Keratinocyte (primary cell): Measurements from ENCODE around the gene SERPINB10. TPM values are rescaled to one million over a fixed set of nuclear protein-coding genes. Genes with fewer than 3 reads are reported as not detected.
"Not testable (repeated sequence)": the region's sequence is repeated elsewhere in the genome, so short reads cannot be mapped to it uniquely, and the experiment has no call there.

ENCODE experiments used
- DNase-seq: peaks from one replicate; pipeline ENCODE4 v3.0.0-alpha.2; 2011; ENCODE audit warnings: low read depth, missing footprints, low spot score
- FAIRE-seq: peaks from 2 replicates; lab custom pipeline; 2011; peaks lifted over from hg19 to GRCh38; lab: Jason Lieb, UNC
- H2AFZ ChIP-seq: 2 replicates; pipeline ENCODE4 v1.6.0; 2012; ENCODE audit warnings: low read length, control low read depth, inconsistent platforms; ENCODE audit not compliant: control insufficient read depth
- H3K27ac ChIP-seq: 2 replicates; pipeline ENCODE4 v1.5.1; 2011; ENCODE audit warnings: low read length; ENCODE audit not compliant: control insufficient read depth, insufficient read depth
- H3K27me3 ChIP-seq: 3 replicates; pipeline ENCODE4 v1.6.0; 2011; ENCODE audit warnings: low read length; ENCODE audit not compliant: control insufficient read depth, insufficient read depth; ENCODE audit errors: extremely low read depth
- H3K36me3 ChIP-seq, 2 experiments: 2 replicates in 1 of 2; 3 replicates in 1 of 2; pipeline ENCODE4 v1.5.1; 2011; ENCODE audit warnings: low read length in 2 of 2, mild to moderate bottlenecking in 1 of 2; ENCODE audit not compliant: control insufficient read depth in 2 of 2, insufficient read depth in 2 of 2; ENCODE audit errors: extremely low read depth in 1 of 2
- H3K4me1 ChIP-seq: 3 replicates; pipeline ENCODE4 v1.5.1; 2011; ENCODE audit warnings: low read length; ENCODE audit not compliant: control insufficient read depth, insufficient read depth; ENCODE audit errors: extremely low read depth
- H3K4me2 ChIP-seq: 3 replicates; pipeline ENCODE4 v1.6.0; 2011; ENCODE audit warnings: low read depth, low read length; ENCODE audit not compliant: control insufficient read depth, insufficient read depth; ENCODE audit errors: extremely low read depth
- H3K4me3 ChIP-seq, 3 experiments: fragments of 200-600 bp in 1 of 3; sonication (generic) in 1 of 3; 2 replicates in 2 of 3; 3 replicates in 1 of 3; pipeline ENCODE4 v1.5.1; 2011 to 2016; ENCODE audit warnings: low read length in 3 of 3, mild to moderate bottlenecking in 3 of 3, control low read depth in 2 of 3, inconsistent platforms in 1 of 3, low read depth in 1 of 3, mixed read lengths in 1 of 3, mixed run types in 1 of 3, moderate library complexity in 1 of 3; ENCODE audit not compliant: control insufficient read depth in 2 of 3, insufficient read depth in 2 of 3; ENCODE audit errors: extremely low read depth in 1 of 3
- H3K79me2 ChIP-seq: 2 replicates; pipeline ENCODE4 v1.6.0; 2012; ENCODE audit warnings: low read length; ENCODE audit not compliant: control insufficient read depth, insufficient read depth
- H3K9ac ChIP-seq: 3 replicates; pipeline ENCODE4 v1.6.0; 2011; ENCODE audit warnings: low read length; ENCODE audit not compliant: control insufficient read depth, insufficient read depth; ENCODE audit errors: extremely low read depth
- H3K9me1 ChIP-seq: 3 replicates; pipeline ENCODE4 v1.6.0; 2011; ENCODE audit warnings: low read length; ENCODE audit not compliant: control insufficient read depth, insufficient read depth; ENCODE audit errors: extremely low read depth
- H3K9me3 ChIP-seq: 2 replicates; pipeline ENCODE4 v1.5.1; 2012; ENCODE audit warnings: low read depth, low read length; ENCODE audit not compliant: control insufficient read depth
- H4K20me1 ChIP-seq: 3 replicates; pipeline ENCODE4 v1.6.0; 2011; ENCODE audit warnings: low read length; ENCODE audit not compliant: control insufficient read depth, insufficient read depth; ENCODE audit errors: extremely low read depth
- CTCF ChIP-seq, 3 experiments: IDR thresholded peaks in 1 of 3; conservative IDR thresholded peaks in 1 of 3; optimal IDR thresholded peaks in 1 of 3; 2 replicates in 2 of 3; 3 replicates in 1 of 3; pipeline versions ENCODE3 to v1.5.1; 2011; ENCODE audit warnings: low read length in 3 of 3, mild to moderate bottlenecking in 3 of 3, moderate library complexity in 2 of 3, control low read depth in 1 of 3, inconsistent platforms in 1 of 3; ENCODE audit not compliant: insufficient read depth in 2 of 3; ENCODE audit errors: extremely low read depth in 1 of 3
- EZH2 ChIP-seq: IDR thresholded peaks from one replicate; pipeline ENCODE4 v1.6.1; 2012; ENCODE audit warnings: inconsistent platforms, mild to moderate bottlenecking, low read length, moderate library complexity
- dilution Hi-C: fragments of 300-500 bp; cut with MboI; formaldehyde crosslinking; loops from one replicate; pipeline ENCODE4 v1.7.0; 2020; ENCODE audit warnings: low sequenced_read_pairs; ENCODE audit not compliant: extremely low pct_ligation_motif_present
- polyA plus RNA-seq, 5 experiments: library from polyadenylated mRNA; depleted of rRNA in 3 of 5; stranded (reverse) in 3 of 5; stranded (forward) in 1 of 5; unstranded in 1 of 5; fragments of >200 nt; gene quantifications; 1 replicate in 1 of 5; 2 replicates in 3 of 5; 3 replicates in 1 of 5; pipeline versions ENCODE4 v1.2.1 to v1.2.3, GENCODE V29; 2011 to 2012; ENCODE audit warnings: missing spikeins in 2 of 5, low read depth in 1 of 5, low replicate concordance in 1 of 5

Gene SERPINB10
- polyA plus RNA-seq, 1 donor (not counting 4 experiments of a cell fraction or from before 2014, with no cell fraction given): 10.1 TPM

DNA sequence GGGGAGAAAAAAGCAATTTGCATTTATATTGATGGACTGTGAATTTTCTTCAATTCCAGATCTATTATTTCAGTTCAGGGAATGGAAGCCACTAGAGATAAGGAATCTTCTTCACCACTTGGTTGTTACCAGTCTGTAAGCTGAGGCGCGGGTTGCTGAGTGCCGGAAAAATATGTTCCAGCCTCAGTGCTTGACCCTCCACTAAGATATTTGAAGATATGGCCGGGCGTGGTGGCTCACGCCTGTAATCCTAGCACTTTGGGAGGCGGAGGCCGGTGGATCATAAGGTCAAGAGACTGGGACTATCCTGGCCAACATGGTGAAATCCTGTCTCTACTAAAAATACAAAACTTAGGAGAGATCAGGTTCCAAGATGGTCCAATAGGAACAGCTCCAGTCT lies 32.2 kb downstream of the SERPINB10 start:
- Histone ChIP-seq H3K9me3 (no peaks in the 10 kb centered on the region), H3K4me2 (no peak overlapping the region), H3K9ac (no peak overlapping the region), H3K27me3 (no peaks in the 10 kb centered on the region), H2AFZ (no peak overlapping the region), H4K20me1 (no peaks in the 10 kb centered on the region), H3K36me3 (no peaks in the 10 kb centered on the region), H3K9me1 (no peaks in the 10 kb centered on the region), H3K79me2 (no peaks in the 10 kb centered on the region), H3K4me3 (no peak overlapping the region), H3K4me1 (peaks cover 8% of the 10 kb centered on the region), H3K27ac (no peak overlapping the region)
- TF ChIP-seq EZH2: no peak
- no peak for TF ChIP-seq CTCF (optimal IDR thresholded peaks at IDR 0.05 in 1 of 3, IDR thresholded peaks at IDR 0.05 in 1 of 3, conservative IDR thresholded peaks at IDR 0.05 in 1 of 3; ENCODE audit: extremely low read depth in 1 of 3, insufficient read depth in 2 of 3, low read length in 3 of 3)
- dilution Hi-C loops: no loop called here
- FAIRE-seq (no peak), DNase-seq (no peak)

DNA sequence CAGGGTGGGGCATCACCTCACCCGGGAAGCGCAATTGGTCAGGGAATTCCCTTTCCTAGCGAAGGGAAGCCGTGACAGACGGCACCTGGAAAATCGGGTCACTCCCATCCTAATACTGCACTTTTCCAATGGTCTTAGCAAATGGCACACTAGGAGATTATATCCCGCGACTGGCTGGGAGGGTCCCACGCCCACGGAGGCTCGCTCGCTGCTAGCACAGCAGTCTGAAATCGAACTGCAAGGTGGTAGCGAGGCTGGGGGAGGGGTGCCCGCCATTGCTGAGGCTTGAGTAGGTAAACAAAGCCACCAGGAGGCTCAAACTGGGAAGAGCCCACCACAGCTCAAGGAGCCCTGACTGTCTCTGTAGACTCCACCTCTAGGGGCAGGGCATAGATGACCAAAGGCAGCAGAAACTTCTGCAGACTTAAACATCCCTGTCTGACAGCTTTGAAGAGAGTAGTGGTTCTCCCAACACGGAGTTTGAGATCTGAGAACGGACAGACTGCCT lies 32.8 kb downstream of the SERPINB10 start:
- H3K4me1 ChIP-seq, H3K79me2 ChIP-seq, H2AFZ ChIP-seq, H3K9me3 ChIP-seq, H3K4me2 ChIP-seq, dilution Hi-C loops, H4K20me1 ChIP-seq, DNase-seq, H3K36me3 ChIP-seq, H3K9ac ChIP-seq, H3K27ac ChIP-seq, FAIRE-seq, H3K27me3 ChIP-seq, H3K9me1 ChIP-seq, H3K4me3 ChIP-seq: not testable (repeated sequence)
